Vagina (tissue), 2 donors: ENCODE results near the gene RND1. TPM values are rescaled to one million over a fixed set of nuclear protein-coding genes. Genes with fewer than 3 reads are reported as not detected.
"Not testable (repeated sequence)": the region's sequence is repeated elsewhere in the genome, so short reads cannot be mapped to it uniquely, and the experiment has no call there.

Experiments
- DNase-seq, 2 donors: peaks; one replicate each; pipeline ENCODE4 v3.0.0-alpha.2; 2017; ENCODE audit errors: extremely low spot score in 2 of 2
- H3K27ac ChIP-seq: fragments of 200-600 bp; sonication (generic); one replicate; pipeline ENCODE4 v1.5.1; 2019
- H3K27me3 ChIP-seq: fragments of 200-600 bp; sonication (generic); one replicate; pipeline ENCODE4 v1.5.1; 2019
- H3K36me3 ChIP-seq, 2 donors: fragments of 200-600 bp; sonication (generic); one replicate each; pipeline ENCODE4 v1.5.1; 2017 to 2019
- H3K4me1 ChIP-seq: fragments of 200-600 bp; sonication (generic); one replicate; pipeline ENCODE4 v1.5.1; 2019
- H3K4me3 ChIP-seq, 2 donors: fragments of 200-600 bp; sonication (generic); 1 replicate in 1 of 2; 2 replicates in 1 of 2; pipeline ENCODE4 v1.5.1; 2016 to 2019
- H3K9me3 ChIP-seq: fragments of 200-600 bp; sonication (generic); one replicate; pipeline ENCODE4 v1.5.1; 2019
- CTCF ChIP-seq, 3 experiments: fragments of 450-650 bp in 2 of 3; fragments of 200-600 bp in 1 of 3; sonication (generic) in 1 of 3; IDR thresholded peaks; one replicate each; pipeline ENCODE4 v1.5.1; 2017 to 2019; ENCODE audit warnings: antibody characterized with exemption in 3 of 3, mild to moderate bottlenecking in 2 of 3, moderate library complexity in 2 of 3
- POLR2A ChIP-seq, 2 donors: fragments of 450-650 bp; IDR thresholded peaks; one replicate each; pipeline ENCODE4 v1.6.1; 2017; ENCODE audit warnings: antibody characterized with exemption in 2 of 2, mild to moderate bottlenecking in 2 of 2, moderate library complexity in 2 of 2
- POLR2AphosphoS5 ChIP-seq, 2 donors: sonication (generic); formaldehyde crosslinking; IDR thresholded peaks; one replicate each; pipeline ENCODE4 v1.9.0; 2017; ENCODE audit warnings: antibody characterized with exemption in 2 of 2, mild to moderate bottlenecking in 2 of 2, low read depth in 1 of 2; ENCODE audit not compliant: insufficient read depth in 1 of 2
- intact Hi-C: fragments of 100-400 bp; cut with DNase I; formaldehyde crosslinking; loops from one replicate; pipeline ENCODE4 v1.15.1; 2023
- total RNA-seq: library from RNA; depleted of rRNA; stranded (reverse); fragments of >200 nt; gene quantifications from one replicate; pipeline ENCODE4 v1.2.3, GENCODE V29; 2016

Gene RND1
- total RNA-seq, 1 donor from 2014 or later: 3.9 TPM

- TF ChIP-seq CTCF (IDR thresholded peaks at IDR 0.05) (no peak), POLR2AphosphoS5 (IDR thresholded peaks at IDR 0.05; ENCODE audit: insufficient read depth in 1 of 2, low read depth in 1 of 2) (no peak), POLR2A (IDR thresholded peaks at IDR 0.05) (no peak)
- H3K9me3 ChIP-seq: no peaks in the 10 kb centered on the region
- H3K27ac ChIP-seq: no peak overlapping the region
- no peak overlapping the region for H3K4me3 ChIP-seq
- DNase-seq: no peak
- H3K4me1 ChIP-seq: peaks cover 7% of the 10 kb centered on the region
- no peaks in the 10 kb centered on the region for H3K27me3 ChIP-seq
- H3K36me3 ChIP-seq: no peaks in the 10 kb centered on the region
- intact Hi-C loops: no loop called here
Measured at GRCh38 chr12:48880647-48881046, 15.0 kb upstream of the RND1 start.

- H3K4me3 ChIP-seq: no peak overlapping the region
- H3K9me3 ChIP-seq: no peaks in the 10 kb centered on the region
- H3K36me3 ChIP-seq: no peaks in the 10 kb centered on the region
- H3K27ac ChIP-seq: no peak overlapping the region
- peaks cover 7% of the 10 kb centered on the region for H3K4me1 ChIP-seq
- H3K27me3 ChIP-seq: no peaks in the 10 kb centered on the region
- DNase-seq: no peak
- intact Hi-C loops: no loop called here
- TF ChIP-seq POLR2AphosphoS5 (IDR thresholded peaks at IDR 0.05; ENCODE audit: insufficient read depth in 1 of 2, low read depth in 1 of 2) (no peak), CTCF (IDR thresholded peaks at IDR 0.05) (no peak), POLR2A (IDR thresholded peaks at IDR 0.05) (no peak)
Measured at GRCh38 chr12:48878548-48878947, 12.9 kb upstream of the RND1 start.

GRCh38 chr12:48875944-48876515 is 10.4 kb upstream of the RND1 start:
- no peak for DNase-seq
- no peak for TF ChIP-seq POLR2A (IDR thresholded peaks at IDR 0.05)
- TF ChIP-seq CTCF (IDR thresholded peaks at IDR 0.05): no peak
- no peak for TF ChIP-seq POLR2AphosphoS5 (IDR thresholded peaks at IDR 0.05; ENCODE audit: insufficient read depth in 1 of 2, low read depth in 1 of 2)
- Histone ChIP-seq H3K36me3 (no peaks in the 10 kb centered on the region), H3K27me3 (no peaks in the 10 kb centered on the region), H3K27ac (no peak overlapping the region), H3K4me3 (no peak overlapping the region), H3K4me1 (no peaks in the 10 kb centered on the region), H3K9me3 (no peaks in the 10 kb centered on the region)
- intact Hi-C loops: no loop called here

- H3K4me3 ChIP-seq, DNase-seq, H3K27ac ChIP-seq, H3K4me1 ChIP-seq, H3K9me3 ChIP-seq, H3K27me3 ChIP-seq, intact Hi-C loops, H3K36me3 ChIP-seq: not testable (repeated sequence)
Measured at GRCh38 chr12:48873534-48873933, 7.9 kb upstream of the RND1 start.

- Histone ChIP-seq H3K27ac (no peak overlapping the region), H3K27me3 (no peaks in the 10 kb centered on the region), H3K36me3 (no peaks in the 10 kb centered on the region), H3K9me3 (no peaks in the 10 kb centered on the region), H3K4me1 (no peaks in the 10 kb centered on the region), H3K4me3 (no peak overlapping the region)
- DNase-seq: no peak
- no peak for TF ChIP-seq POLR2AphosphoS5 (IDR thresholded peaks at IDR 0.05; ENCODE audit: insufficient read depth in 1 of 2, low read depth in 1 of 2)
- TF ChIP-seq POLR2A (IDR thresholded peaks at IDR 0.05): no peak
- no peak for TF ChIP-seq CTCF (IDR thresholded peaks at IDR 0.05)
- intact Hi-C loops: no loop called here
Measured at GRCh38 chr12:48873096-48873495, 7.4 kb upstream of the RND1 start.
